Ovary (tissue), 3 donors: ENCODE measurements around the gene MAP3K19.

Experiments used
- EP300 ChIP-seq: sonication (generic); formaldehyde crosslinking; IDR thresholded peaks from one replicate; pipeline ENCODE4 v1.6.1; 2017; ENCODE audit warnings: antibody characterized with exemption
- POLR2A ChIP-seq: fragments of 450-650 bp; IDR thresholded peaks from one replicate; pipeline ENCODE4 v1.6.1; 2017; ENCODE audit warnings: antibody characterized with exemption, mild to moderate bottlenecking, moderate library complexity
- TF ChIP-seq, protein P1 (sequence below), 3 donors: fragments of 450-650 bp in 2 of 3; fragments of 200-600 bp in 1 of 3; IDR thresholded peaks; one replicate each; pipeline versions ENCODE4 v1.5.1 to v1.8.0; 2016 to 2022; ENCODE audit warnings: antibody characterized with exemption in 3 of 3, mild to moderate bottlenecking in 1 of 3
- donor health status: DM: no; HTN: no; CAD: no.

DNA sequence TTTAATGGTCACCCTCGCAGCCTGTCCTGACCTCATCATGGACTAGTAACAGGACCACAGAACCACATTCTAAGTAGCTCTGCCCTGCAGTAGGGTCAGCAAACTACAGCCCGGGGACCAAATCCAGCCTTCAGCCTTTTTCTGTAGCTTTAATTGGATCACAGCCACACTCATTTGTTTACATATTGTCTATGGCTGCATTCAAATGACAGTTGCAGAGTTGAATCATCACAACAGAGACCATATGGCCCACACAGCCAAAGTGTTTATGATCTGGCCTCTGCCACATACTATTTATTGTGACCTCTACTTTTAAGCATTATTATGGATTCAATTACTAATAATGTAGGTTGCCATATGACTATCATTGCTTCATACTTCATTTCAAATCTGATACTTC is 47.7 kb downstream of the MAP3K19 start:
- TF ChIP-seq POLR2A (no peak), EP300 (no peak)
- TF ChIP-seq, protein P1, sequence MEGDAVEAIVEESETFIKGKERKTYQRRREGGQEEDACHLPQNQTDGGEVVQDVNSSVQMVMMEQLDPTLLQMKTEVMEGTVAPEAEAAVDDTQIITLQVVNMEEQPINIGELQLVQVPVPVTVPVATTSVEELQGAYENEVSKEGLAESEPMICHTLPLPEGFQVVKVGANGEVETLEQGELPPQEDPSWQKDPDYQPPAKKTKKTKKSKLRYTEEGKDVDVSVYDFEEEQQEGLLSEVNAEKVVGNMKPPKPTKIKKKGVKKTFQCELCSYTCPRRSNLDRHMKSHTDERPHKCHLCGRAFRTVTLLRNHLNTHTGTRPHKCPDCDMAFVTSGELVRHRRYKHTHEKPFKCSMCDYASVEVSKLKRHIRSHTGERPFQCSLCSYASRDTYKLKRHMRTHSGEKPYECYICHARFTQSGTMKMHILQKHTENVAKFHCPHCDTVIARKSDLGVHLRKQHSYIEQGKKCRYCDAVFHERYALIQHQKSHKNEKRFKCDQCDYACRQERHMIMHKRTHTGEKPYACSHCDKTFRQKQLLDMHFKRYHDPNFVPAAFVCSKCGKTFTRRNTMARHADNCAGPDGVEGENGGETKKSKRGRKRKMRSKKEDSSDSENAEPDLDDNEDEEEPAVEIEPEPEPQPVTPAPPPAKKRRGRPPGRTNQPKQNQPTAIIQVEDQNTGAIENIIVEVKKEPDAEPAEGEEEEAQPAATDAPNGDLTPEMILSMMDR (IDR thresholded peaks at IDR 0.05), result no peak
